Measurements from ENCODE around the gene SIGLEC8.
"Not testable (repeated sequence)": the region's sequence is repeated elsewhere in the genome, so short reads cannot be mapped to it uniquely, and the experiment has no call there.

Gene SIGLEC8

GRCh38 chr19:51441410-51442390 lies 16.6 kb downstream of the SIGLEC8 start:
- DNase-seq = peak; percentile 82 to 84

GRCh38 chr19:51440846-51441409 lies 17.3 kb downstream of the SIGLEC8 start:
- DNase-seq = peak; percentile 58 to 62

- no peak for DNase-seq
Measured at GRCh38 chr19:51440052-51440451, 18.2 kb downstream of the SIGLEC8 start.

GRCh38 chr19:51439021-51439465 lies 19.2 kb downstream of the SIGLEC8 start:
- DNase-seq = peak in 1 of 2 donors; percentile 27

GRCh38 chr19:51434456-51434855 lies 23.8 kb downstream of the SIGLEC8 start:
- no peak for DNase-seq

- DNase-seq = no peak
Measured at GRCh38 chr19:51433043-51433442, 25.2 kb downstream of the SIGLEC8 start.

- DNase-seq = no peak
Measured at GRCh38 chr19:51431124-51431523, 27.1 kb downstream of the SIGLEC8 start.

- no peak for DNase-seq
Measured at GRCh38 chr19:51430221-51430620, 28.0 kb downstream of the SIGLEC8 start.

GRCh38 chr19:51427201-51427600 lies 31.1 kb downstream of the SIGLEC8 start:
- no peak for DNase-seq

GRCh38 chr19:51422053-51422448 lies 36.2 kb downstream of the SIGLEC8 start:
- peak; percentile 98 for DNase-seq

- no peak for DNase-seq
Measured at GRCh38 chr19:51421229-51422052, 36.8 kb downstream of the SIGLEC8 start.

- DNase-seq = not testable (repeated sequence)
Measured at GRCh38 chr19:51420511-51420910, 37.7 kb downstream of the SIGLEC8 start.

GRCh38 chr19:51418707-51419106 lies 39.5 kb downstream of the SIGLEC8 start:
- no peak for DNase-seq

- no peak for DNase-seq
Measured at GRCh38 chr19:51417810-51418157, 40.5 kb downstream of the SIGLEC8 start.

- peak; percentile 40 to 48 for DNase-seq
Measured at GRCh38 chr19:51417107-51417809, 41.0 kb downstream of the SIGLEC8 start, which contains the start of gene SIGLEC10. Gene SIGLEC10, minus strand, starts transcription at chr19:51417642. Its CDS starts 61 bp downstream, at chr19:51417581.

GRCh38 chr19:51416422-51416821 lies 41.8 kb downstream of the SIGLEC8 start:
- not testable (repeated sequence) for DNase-seq

GRCh38 chr19:51415187-51415586 lies 43.1 kb downstream of the SIGLEC8 start:
- no peak for DNase-seq

- DNase-seq = no peak
Measured at GRCh38 chr19:51410950-51411748, 47.1 kb downstream of the SIGLEC8 start.

GRCh38 chr19:51407511-51408131 lies 50.6 kb downstream of the SIGLEC8 start:
- no peak for DNase-seq

- no peak for DNase-seq
Measured at GRCh38 chr19:51402117-51402516, 56.1 kb downstream of the SIGLEC8 start.
